ENCODE data around the gene DBP.
A peak's percentile ranks its signal among the peaks of the same experiment; 100 is the strongest.

The DBP gene

DNA sequence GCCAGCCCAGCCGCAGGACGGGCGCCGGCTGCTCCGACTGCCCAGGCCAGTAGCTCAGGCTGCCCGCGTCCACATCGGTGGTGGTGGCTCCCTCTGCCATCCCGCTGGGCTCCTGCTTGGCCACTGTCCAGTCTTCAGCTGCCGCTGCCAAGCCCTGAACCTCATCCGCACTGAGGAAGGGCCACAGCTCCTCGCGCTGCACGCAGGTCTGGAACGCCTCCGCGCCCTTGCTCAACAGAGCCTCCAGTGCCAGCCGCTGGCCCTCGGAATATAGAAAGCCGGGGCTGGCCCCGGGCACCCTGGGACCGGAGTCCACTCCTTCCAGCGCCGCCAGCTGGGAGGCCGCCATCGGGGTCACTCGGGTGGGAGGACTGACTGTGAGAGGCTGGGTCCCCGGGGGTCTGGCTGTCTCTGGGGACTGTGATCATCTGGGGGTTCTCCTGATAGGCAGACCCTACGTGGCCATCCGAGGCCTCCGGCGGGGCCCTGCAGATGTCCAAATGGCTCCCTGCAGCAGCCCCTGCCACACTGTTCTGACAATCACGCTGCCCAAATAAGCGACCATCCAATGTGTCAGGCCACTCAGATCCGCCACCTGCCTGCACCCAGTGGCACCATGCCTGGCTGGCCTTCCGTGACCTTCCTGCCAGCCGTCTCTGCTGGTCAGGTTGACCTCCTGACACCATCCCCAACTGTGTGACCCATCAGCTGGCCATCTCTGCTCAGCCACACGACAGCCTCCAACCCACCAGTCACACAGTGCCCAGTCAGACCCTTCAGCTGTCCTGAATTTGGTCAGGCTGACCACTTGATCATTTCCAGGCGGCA lies 23.9 kb downstream of the DBP start:
- no peaks in the 10 kb centered on the region for H3K9me3 ChIP-seq (ENCODE audit: control insufficient read depth, low read length)
- no peak overlapping the region for H3K27ac ChIP-seq (ENCODE audit: insufficient read depth, low read length, poor library complexity, severe bottlenecking)
- peaks cover 32% of the 10 kb centered on the region for H3K36me3 ChIP-seq (ENCODE audit: control insufficient read depth, insufficient read depth, low read length)
- peaks cover 26% of the 10 kb centered on the region for H3K4me1 ChIP-seq (ENCODE audit: control insufficient read depth, insufficient read depth, low read length, poor library complexity, severe bottlenecking)
- no peaks in the 10 kb centered on the region for H3K27me3 ChIP-seq (replicated peaks; ENCODE audit: control insufficient read depth, insufficient read depth, low read length, poor library complexity, severe bottlenecking)
- no peak overlapping the region for H3K4me3 ChIP-seq (ENCODE audit: insufficient read depth, low read depth, low read length, poor library complexity, severe bottlenecking)
- no peak for DNase-seq

GRCh38 chr19:48611872-48612271 lies 25.3 kb downstream of the DBP start:
- Histone ChIP-seq H3K4me1 (ENCODE audit: control insufficient read depth, insufficient read depth, low read length, poor library complexity, severe bottlenecking) (peaks cover 13% of the 10 kb centered on the region), H3K27me3 (replicated peaks; ENCODE audit: control insufficient read depth, insufficient read depth, low read length, poor library complexity, severe bottlenecking) (no peaks in the 10 kb centered on the region), H3K4me3 (ENCODE audit: insufficient read depth, low read depth, low read length, poor library complexity, severe bottlenecking) (no peak overlapping the region), H3K36me3 (ENCODE audit: control insufficient read depth, insufficient read depth, low read length) (peaks cover 23% of the 10 kb centered on the region), H3K9me3 (ENCODE audit: control insufficient read depth, low read length) (no peaks in the 10 kb centered on the region), H3K27ac (ENCODE audit: insufficient read depth, low read length, poor library complexity, severe bottlenecking) (no peak overlapping the region)
- DNase-seq: no peak

DNA sequence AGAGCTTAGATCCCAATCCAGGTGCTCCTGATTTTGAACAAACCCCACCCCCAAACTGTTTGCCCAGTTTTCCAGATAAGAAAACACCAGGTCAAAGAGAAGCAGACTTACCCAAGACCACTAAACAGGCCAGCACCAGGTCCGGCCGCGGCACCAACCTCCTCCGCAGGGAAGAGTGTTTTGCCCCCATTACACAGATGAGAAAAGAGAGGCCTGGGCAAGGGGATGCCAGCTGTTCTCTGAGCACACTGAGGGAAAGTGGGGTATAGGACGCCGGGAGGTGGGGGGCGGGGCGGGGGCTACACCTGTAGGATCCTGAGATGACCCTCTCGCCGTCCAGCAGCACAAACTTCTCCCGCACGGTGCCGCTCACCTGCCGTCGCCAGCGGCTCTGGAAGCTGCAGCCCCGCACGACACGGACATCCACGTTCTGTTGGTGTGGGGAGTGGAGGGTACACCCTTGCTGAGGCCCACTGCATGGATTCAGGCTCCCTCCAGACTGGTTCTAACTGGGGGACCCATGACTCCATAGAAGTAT lies 27.5 kb downstream of the DBP start:
- DNase-seq: no peak
- peaks cover 5% of the 10 kb centered on the region for H3K4me1 ChIP-seq (ENCODE audit: control insufficient read depth, insufficient read depth, low read length, poor library complexity, severe bottlenecking)
- H3K27me3 ChIP-seq (replicated peaks; ENCODE audit: control insufficient read depth, insufficient read depth, low read length, poor library complexity, severe bottlenecking): no peaks in the 10 kb centered on the region
- H3K36me3 ChIP-seq (ENCODE audit: control insufficient read depth, insufficient read depth, low read length): peaks cover under 1% of the 10 kb centered on the region
- H3K4me3 ChIP-seq (ENCODE audit: insufficient read depth, low read depth, low read length, poor library complexity, severe bottlenecking): no peak overlapping the region
- no peaks in the 10 kb centered on the region for H3K9me3 ChIP-seq (ENCODE audit: control insufficient read depth, low read length)
- H3K27ac ChIP-seq (ENCODE audit: insufficient read depth, low read length, poor library complexity, severe bottlenecking): no peak overlapping the region

DNA sequence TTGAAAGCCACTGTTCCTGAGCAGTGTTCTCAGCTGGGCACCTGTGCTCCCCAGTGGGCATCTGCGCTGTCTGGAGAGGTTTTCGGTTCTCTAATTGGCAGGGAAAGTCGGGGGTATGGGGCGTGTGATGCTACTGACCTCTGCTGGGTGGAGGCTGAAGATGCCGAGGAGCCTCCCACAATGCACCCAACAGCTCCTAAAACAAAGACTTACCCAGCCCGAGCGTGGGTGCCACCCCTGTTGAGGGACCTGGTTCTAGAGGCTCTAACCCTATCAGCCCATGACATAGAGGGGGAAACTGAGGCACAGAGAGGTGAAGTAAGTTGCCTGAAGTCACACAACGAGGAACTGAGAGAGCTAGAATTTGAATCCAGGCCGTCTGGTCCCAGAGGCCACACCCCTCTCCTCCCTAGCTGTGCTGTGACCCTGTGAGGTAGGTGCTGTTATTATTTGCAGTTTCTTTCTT lies 28.3 kb downstream of the DBP start:
- no peak overlapping the region for H3K27ac ChIP-seq (ENCODE audit: insufficient read depth, low read length, poor library complexity, severe bottlenecking)
- no peak overlapping the region for H3K4me3 ChIP-seq (ENCODE audit: insufficient read depth, low read depth, low read length, poor library complexity, severe bottlenecking)
- DNase-seq: peak; percentile 26 to 38 (median 27)
- H3K9me3 ChIP-seq (ENCODE audit: control insufficient read depth, low read length): no peaks in the 10 kb centered on the region
- H3K36me3 ChIP-seq (ENCODE audit: control insufficient read depth, insufficient read depth, low read length): no peaks in the 10 kb centered on the region
- no peaks in the 10 kb centered on the region for H3K27me3 ChIP-seq (replicated peaks; ENCODE audit: control insufficient read depth, insufficient read depth, low read length, poor library complexity, severe bottlenecking)
- peaks cover 5% of the 10 kb centered on the region for H3K4me1 ChIP-seq (ENCODE audit: control insufficient read depth, insufficient read depth, low read length, poor library complexity, severe bottlenecking)

GRCh38 chr19:48607359-48607755 lies 29.8 kb downstream of the DBP start:
- Histone ChIP-seq H3K27ac (ENCODE audit: insufficient read depth, low read length, poor library complexity, severe bottlenecking) (no peak overlapping the region), H3K36me3 (ENCODE audit: control insufficient read depth, insufficient read depth, low read length) (no peaks in the 10 kb centered on the region), H3K27me3 (replicated peaks; ENCODE audit: control insufficient read depth, insufficient read depth, low read length, poor library complexity, severe bottlenecking) (no peaks in the 10 kb centered on the region), H3K4me1 (ENCODE audit: control insufficient read depth, insufficient read depth, low read length, poor library complexity, severe bottlenecking) (peaks cover 5% of the 10 kb centered on the region), H3K9me3 (ENCODE audit: control insufficient read depth, low read length) (no peaks in the 10 kb centered on the region), H3K4me3 (ENCODE audit: insufficient read depth, low read depth, low read length, poor library complexity, severe bottlenecking) (no peak overlapping the region)
- DNase-seq: no peak

- H3K9me3 ChIP-seq (ENCODE audit: control insufficient read depth, low read length): no peaks in the 10 kb centered on the region
- no peaks in the 10 kb centered on the region for H3K27me3 ChIP-seq (replicated peaks; ENCODE audit: control insufficient read depth, insufficient read depth, low read length, poor library complexity, severe bottlenecking)
- no peak within 1 kb of the TSS for H3K4me3 ChIP-seq (ENCODE audit: insufficient read depth, low read depth, low read length, poor library complexity, severe bottlenecking)
- no peak for DNase-seq
- peaks cover 5% of the 10 kb centered on the region for H3K4me1 ChIP-seq (ENCODE audit: control insufficient read depth, insufficient read depth, low read length, poor library complexity, severe bottlenecking)
- no peaks in the 10 kb centered on the region for H3K36me3 ChIP-seq (ENCODE audit: control insufficient read depth, insufficient read depth, low read length)
- H3K27ac ChIP-seq (ENCODE audit: insufficient read depth, low read length, poor library complexity, severe bottlenecking): no peak within 1 kb of the TSS
Observed at GRCh38 chr19:48606463-48607358, 30.5 kb downstream of the DBP start, which contains the start of gene SPACA4. Gene SPACA4, plus strand, starts transcription at chr19:48606742. Its CDS starts 237 bp downstream, at chr19:48606979.

DNA sequence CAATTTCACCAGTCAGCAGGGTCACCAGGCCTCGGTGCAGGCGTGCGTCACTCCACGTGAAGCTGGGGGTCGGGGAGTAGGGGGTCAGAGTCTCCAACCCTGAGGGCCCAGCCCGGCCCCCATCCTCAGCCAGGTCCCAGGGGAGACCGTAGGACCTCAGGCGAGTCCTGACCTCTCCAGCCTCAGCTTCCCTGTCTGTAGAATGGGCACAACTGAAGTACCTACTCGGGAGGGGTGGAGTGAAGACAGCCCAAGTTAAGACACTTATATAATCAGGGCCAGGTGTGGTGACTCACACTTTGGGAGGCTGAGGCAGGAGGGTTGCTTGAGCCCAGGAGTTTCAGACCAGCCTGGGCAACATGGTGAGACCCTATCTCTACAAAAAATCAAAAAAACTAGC lies 33.3 kb downstream of the DBP start:
- Histone ChIP-seq H3K4me3 (ENCODE audit: insufficient read depth, low read depth, low read length, poor library complexity, severe bottlenecking) (no peak overlapping the region), H3K27me3 (replicated peaks; ENCODE audit: control insufficient read depth, insufficient read depth, low read length, poor library complexity, severe bottlenecking) (no peaks in the 10 kb centered on the region), H3K36me3 (ENCODE audit: control insufficient read depth, insufficient read depth, low read length) (no peaks in the 10 kb centered on the region), H3K27ac (ENCODE audit: insufficient read depth, low read length, poor library complexity, severe bottlenecking) (no peak overlapping the region), H3K9me3 (ENCODE audit: control insufficient read depth, low read length) (no peaks in the 10 kb centered on the region), H3K4me1 (ENCODE audit: control insufficient read depth, insufficient read depth, low read length, poor library complexity, severe bottlenecking) (peaks cover 3% of the 10 kb centered on the region)
- DNase-seq: no peak

- no peaks in the 10 kb centered on the region for H3K36me3 ChIP-seq (ENCODE audit: control insufficient read depth, insufficient read depth, low read length)
- DNase-seq: no peak
- H3K4me1 ChIP-seq (ENCODE audit: control insufficient read depth, insufficient read depth, low read length, poor library complexity, severe bottlenecking): no peaks in the 10 kb centered on the region
- no peaks in the 10 kb centered on the region for H3K27me3 ChIP-seq (replicated peaks; ENCODE audit: control insufficient read depth, insufficient read depth, low read length, poor library complexity, severe bottlenecking)
- no peak overlapping the region for H3K4me3 ChIP-seq (ENCODE audit: insufficient read depth, low read depth, low read length, poor library complexity, severe bottlenecking)
- no peak overlapping the region for H3K27ac ChIP-seq (ENCODE audit: insufficient read depth, low read length, poor library complexity, severe bottlenecking)
- no peaks in the 10 kb centered on the region for H3K9me3 ChIP-seq (ENCODE audit: control insufficient read depth, low read length)
Observed at GRCh38 chr19:48603449-48603848, 33.7 kb downstream of the DBP start.

DNA sequence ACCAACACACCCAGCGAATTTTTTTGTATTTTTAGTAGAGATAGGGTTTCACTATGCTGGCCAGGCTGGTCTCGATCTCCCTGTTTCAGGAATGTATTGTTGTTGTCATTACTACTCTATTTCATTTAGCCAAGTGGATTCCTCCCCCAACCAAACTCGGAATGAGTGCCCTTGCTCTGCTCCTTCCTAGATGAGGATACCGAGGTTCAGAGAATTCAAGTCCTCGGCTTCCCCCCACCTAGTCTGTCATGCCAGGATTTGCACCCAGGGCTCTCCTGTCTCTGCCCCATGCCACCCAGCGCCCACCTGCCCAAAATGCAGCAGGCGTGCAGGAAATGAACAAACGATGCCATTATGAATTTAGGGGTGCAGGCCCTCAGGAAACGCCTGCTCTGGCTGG lies 34.2 kb downstream of the DBP start:
- Histone ChIP-seq H3K36me3 (ENCODE audit: control insufficient read depth, insufficient read depth, low read length) (no peaks in the 10 kb centered on the region), H3K9me3 (ENCODE audit: control insufficient read depth, low read length) (no peaks in the 10 kb centered on the region), H3K4me1 (ENCODE audit: control insufficient read depth, insufficient read depth, low read length, poor library complexity, severe bottlenecking) (no peaks in the 10 kb centered on the region), H3K27me3 (replicated peaks; ENCODE audit: control insufficient read depth, insufficient read depth, low read length, poor library complexity, severe bottlenecking) (no peaks in the 10 kb centered on the region), H3K4me3 (ENCODE audit: insufficient read depth, low read depth, low read length, poor library complexity, severe bottlenecking) (no peak overlapping the region), H3K27ac (ENCODE audit: insufficient read depth, low read length, poor library complexity, severe bottlenecking) (no peak overlapping the region)
- DNase-seq: no peak
